ENCODE measurements around the gene CMKLR1.
A peak's percentile ranks its signal among the peaks of the same experiment; 100 is the strongest.

CMKLR1 gene

GRCh38 chr12:108338915-108339657 lies at the start of gene CMKLR1:
CMKLR1 (minus strand) TSS chr12:108339311; CDS start chr12:108293591, 45,720 bp downstream.
- no peak for DNase-seq (ENCODE audit: low read depth in 2 of 2)

DNA sequence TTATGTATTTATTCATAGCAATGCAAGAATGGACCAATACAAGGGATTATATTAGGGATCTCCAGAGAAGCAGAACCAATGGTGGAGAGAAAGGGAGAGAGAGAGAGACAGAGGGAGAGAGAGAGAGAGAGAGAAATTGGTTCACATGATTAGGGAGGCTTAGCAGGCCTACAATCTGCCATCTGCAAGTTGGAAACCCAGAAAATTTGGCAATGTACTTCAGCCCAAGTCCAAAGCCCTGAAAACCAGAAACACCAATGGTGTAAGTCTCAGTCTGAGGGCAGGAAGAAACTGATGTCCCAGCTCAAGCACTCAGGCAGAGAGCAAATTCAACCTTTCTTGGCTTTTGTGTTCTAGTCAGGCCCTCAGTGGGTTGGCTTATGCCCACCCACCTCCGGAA lies 48.7 kb upstream of the CMKLR1 start:
- no peak for DNase-seq (ENCODE audit: low read depth in 2 of 2)

DNA sequence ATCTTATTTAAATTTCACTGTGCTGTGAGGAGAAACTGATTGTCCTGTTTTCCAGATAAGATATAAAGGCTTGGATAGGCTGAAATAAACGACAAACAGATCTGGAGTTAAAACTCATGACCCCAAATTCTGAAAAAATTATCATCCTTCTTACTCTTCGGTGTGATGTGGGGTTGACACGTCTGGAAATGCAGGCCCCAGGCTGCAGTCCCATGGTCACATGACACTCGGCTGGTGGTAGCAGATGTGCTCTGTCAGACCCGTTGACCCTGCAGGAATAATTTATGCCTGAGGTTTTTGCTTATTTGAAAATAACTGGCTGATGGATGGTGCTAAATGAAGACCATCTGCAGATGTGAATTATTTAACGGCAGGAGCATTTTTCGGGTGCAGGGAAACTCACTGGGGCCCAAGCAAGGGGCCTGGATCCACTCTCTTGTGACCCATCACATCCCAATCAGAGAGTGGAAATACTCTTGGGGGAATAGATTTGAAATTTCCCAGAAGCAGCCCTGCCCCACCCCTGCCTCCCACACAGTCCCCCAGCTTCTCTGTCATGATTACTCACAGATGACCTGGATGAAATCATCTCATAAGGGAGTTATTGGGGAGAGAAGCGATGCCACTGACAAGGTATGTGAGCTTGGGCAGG lies 47.7 kb upstream of the CMKLR1 start:
- no peak for DNase-seq (ENCODE audit: low read depth in 2 of 2)

- DNase-seq (ENCODE audit: low read depth in 2 of 2), result no peak
These were observed 43.3 kb upstream of the CMKLR1 start for GRCh38 chr12:108382437-108382801.

- DNase-seq (ENCODE audit: low read depth in 2 of 2), result no peak
These were observed 42.8 kb upstream of the CMKLR1 start for GRCh38 chr12:108381787-108382436.

DNA sequence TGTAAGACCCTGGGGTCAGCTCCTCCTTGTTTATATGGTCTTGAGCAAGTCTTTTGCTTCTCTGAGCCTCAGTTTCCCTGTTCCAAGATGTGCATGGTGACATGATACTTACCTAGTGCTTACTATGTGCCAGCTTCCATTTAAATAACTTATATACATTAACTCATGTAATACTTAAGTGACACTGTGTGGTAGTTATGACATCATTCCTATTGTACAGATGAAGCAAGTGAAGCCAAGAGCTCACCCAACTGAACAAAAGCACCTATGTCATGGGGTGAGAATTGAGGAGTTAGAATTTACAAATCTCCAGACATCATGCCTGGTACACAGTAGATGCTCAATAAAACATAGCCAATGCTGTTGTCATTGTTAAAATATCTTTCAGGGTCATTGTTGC lies 41.3 kb upstream of the CMKLR1 start:
- DNase-seq (ENCODE audit: low read depth in 2 of 2), result no peak

DNA sequence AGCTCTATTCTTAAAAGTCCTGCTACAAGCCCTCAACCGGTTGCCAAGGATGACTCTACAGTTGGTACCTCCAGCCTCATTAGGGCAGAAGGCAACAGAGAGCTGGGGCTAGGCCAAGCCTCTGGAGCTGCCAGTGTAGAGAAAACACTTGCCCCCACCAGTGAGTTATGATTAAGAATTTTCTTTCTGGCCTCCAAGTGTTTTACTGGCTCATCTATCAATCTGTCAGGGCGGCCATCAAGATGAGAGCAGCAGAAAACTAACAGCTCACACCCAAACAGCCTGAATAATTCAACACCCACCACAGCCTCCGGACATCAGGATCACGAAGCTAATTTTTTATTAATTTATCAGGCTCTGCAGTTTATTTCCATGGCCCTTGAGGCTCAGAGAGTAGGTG lies 40.7 kb upstream of the CMKLR1 start:
- no peak for DNase-seq (ENCODE audit: low read depth in 2 of 2)

DNA sequence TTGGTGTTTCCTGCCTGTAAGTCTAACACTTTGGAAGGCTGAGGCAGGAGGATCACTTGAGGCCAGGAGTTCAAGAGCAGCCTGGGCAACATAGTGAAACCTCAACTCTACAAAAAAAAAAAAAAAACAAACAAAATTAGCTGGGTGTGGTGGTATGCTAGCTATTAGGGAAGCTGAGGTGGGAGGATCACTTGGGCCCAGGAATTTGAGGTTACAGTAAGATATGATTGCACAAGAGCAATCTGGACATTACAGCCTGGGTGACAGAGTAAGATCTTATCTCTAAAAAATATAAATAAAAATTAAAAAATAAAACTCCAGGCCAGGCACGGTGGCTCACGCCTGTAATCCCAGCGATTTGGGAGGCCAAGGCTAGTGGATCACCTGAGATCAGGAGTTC lies 39.8 kb upstream of the CMKLR1 start:
- no peak for DNase-seq (ENCODE audit: low read depth in 2 of 2)

- DNase-seq (ENCODE audit: low read depth in 2 of 2), result no peak
These were observed 38.1 kb upstream of the CMKLR1 start for GRCh38 chr12:108377260-108377659.

GRCh38 chr12:108375986-108376663 lies 37.0 kb upstream of the CMKLR1 start:
- DNase-seq (ENCODE audit: low read depth in 2 of 2), result no peak

GRCh38 chr12:108374596-108375320 lies 35.6 kb upstream of the CMKLR1 start:
- DNase-seq (ENCODE audit: low read depth in 2 of 2), result no peak

DNA sequence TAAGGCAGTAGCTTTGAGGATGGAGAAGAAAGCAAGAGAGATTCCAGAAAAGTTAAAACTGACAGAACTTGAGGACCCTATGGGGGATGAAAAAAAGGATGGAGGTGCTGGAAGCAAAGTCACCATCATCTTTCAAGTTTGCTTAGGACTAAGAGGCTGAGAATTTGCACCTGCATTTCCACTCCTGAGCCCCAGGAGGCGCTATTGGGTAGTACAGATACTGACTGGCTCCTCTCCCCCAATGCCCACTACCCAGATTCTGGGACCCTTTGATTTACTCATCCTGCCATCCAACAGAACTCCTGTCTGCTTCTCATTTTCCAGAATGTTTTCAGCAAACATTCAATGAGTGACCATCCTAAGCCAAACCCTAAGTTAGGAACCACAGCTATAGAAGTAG lies 34.0 kb upstream of the CMKLR1 start:
- DNase-seq (ENCODE audit: low read depth in 2 of 2), result no peak

DNA sequence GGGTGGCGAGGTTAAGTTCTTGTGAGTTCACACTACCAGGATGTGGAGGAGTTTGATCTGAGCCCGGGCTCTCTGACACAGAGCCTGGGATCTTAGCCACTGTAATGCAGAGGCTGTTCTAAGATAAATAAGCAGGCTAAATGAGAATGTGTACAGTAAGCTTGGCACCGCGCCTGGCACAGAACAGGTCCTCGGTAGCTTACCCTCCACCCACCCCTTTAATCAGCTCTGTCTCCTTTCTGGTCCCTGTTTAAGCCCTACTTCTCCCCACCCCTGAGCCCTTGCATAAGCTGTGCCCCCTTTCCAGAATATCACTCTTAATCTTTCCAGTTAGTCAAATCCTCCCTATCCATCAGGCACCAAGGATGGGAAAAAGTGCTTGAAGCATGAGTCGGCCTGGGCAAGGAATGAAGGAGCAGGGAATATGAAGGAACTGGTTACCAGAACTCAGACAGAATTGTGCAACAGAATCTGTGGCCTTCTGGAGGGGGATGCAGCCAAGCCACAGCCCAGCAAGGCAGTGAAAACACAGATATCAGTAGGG lies 32.8 kb upstream of the CMKLR1 start:
- DNase-seq (ENCODE audit: low read depth in 2 of 2), result peak; percentile 15 to 28

- DNase-seq (ENCODE audit: low read depth in 2 of 2), result no peak
These were observed 31.3 kb upstream of the CMKLR1 start for GRCh38 chr12:108370415-108370814.

- no peak for DNase-seq (ENCODE audit: low read depth in 2 of 2)
These were observed 30.8 kb upstream of the CMKLR1 start for GRCh38 chr12:108369736-108370396.

- DNase-seq (ENCODE audit: low read depth in 2 of 2), result no peak
These were observed 29.0 kb upstream of the CMKLR1 start for GRCh38 chr12:108368089-108368488.

DNA sequence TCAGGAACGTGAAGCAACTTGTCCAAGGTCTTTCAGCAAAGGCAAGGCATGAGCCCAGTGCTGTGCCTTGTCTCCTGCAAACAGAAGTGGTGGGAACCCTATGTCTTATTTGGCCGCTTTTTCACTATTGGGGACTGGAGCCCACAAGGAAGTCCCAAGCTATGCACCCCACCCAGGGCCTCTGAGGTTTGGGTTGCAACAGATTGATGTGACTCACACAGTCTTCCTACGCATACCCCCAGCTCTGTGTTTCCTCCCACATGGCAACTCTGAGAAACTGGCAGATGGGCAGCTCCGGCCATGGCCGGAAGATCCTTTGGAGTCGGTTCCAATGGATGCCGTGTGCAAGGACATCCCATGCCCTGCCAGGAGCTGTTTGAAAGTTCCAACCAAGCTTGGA lies 28.3 kb upstream of the CMKLR1 start:
- no peak for DNase-seq (ENCODE audit: low read depth in 2 of 2)

DNA sequence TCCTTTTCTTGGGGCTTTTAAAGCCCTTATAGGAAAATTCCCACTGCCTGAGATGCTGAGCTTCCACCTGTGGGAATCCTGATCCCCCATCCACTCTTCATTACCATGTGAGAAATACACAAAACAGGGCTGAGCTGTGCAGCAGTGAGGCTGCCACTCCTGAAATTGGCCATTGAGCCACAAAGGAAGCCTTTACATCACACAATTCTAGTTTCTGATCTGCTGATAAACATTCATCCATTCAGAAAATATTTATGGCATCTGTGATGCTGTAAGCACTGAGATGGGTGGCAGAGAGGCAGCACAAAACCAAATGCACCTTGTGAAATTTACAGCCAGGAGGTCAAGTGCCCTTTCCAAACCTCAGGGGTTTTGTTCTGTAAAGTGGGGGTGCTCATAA lies 26.2 kb upstream of the CMKLR1 start:
- no peak for DNase-seq (ENCODE audit: low read depth in 2 of 2)

DNA sequence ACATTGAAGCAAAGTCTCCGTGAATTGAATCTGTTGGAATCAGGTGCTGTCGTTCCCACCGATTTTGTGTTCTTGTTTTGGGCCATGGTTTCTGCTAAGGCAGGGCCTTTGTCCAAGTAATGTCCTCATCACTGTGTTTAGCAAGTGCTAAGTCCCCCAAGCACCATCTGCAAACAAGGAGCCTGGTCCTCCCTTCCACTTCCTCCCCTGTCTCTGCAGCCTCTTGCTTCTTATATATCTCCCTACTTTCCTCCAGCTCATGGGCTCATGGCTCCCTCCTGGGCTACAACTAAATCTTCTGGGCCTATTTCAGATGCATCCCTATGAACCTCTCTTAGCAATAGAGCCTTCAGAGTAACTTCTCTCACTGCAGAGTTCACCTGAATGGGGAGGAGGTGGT lies 25.8 kb upstream of the CMKLR1 start:
- DNase-seq (ENCODE audit: low read depth in 2 of 2), result no peak

DNA sequence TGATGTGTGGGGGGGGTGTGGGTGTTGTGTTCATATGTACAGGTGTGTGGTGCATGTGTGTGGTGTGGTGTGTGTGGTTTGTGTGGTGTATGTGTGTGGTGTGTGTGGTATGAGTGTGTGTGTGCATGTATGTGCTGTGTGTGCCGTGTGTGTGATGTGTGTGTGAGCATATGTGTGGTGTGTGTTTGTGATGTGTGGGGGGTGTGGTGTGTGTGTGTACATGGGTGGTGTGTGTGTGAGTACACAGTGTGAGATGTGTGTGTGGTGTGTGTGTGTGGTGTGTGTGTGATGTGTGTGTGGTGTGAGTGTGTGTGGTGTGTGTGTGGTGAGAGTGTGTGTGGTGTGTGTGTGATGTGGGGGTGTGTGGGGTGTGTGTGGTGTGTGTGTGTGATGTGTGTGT lies 24.5 kb upstream of the CMKLR1 start:
- no peak for DNase-seq (ENCODE audit: low read depth in 2 of 2)

GRCh38 chr12:108363165-108363564 lies 24.1 kb upstream of the CMKLR1 start:
- DNase-seq (ENCODE audit: low read depth in 2 of 2), result no peak
